SK-N-SH (cell line): ENCODE results near the gene MAP1LC3B. TPM values are rescaled to one million over a fixed set of nuclear protein-coding genes. Genes with fewer than 3 reads are reported as not detected.

Experiments
- CTCF ChIA-PET: fragments of 300-600, 350-600 bp; formaldehyde crosslinking; extraction: SDS; loops from one replicate; lab custom pipeline; 2021; lab: Yijun Ruan, JAX
- POLR2A ChIA-PET: fragments of 350-600 bp; sonication (Branson Sonifier 250); formaldehyde crosslinking; extraction: SDS; loops from one replicate; lab custom pipeline; 2020; ENCODE audit warnings: antibody characterized with exemption, inconsistent platforms; lab: Yijun Ruan, JAX
- DNase-seq: peaks from one replicate; pipeline ENCODE4 v3.0.0; 2012
- H2AFZ ChIP-seq: fragments of 200-600 bp; sonication (generic); 2 replicates; pipeline ENCODE4 v1.8.1; 2016; ENCODE audit warnings: antibody characterized with exemption, mild to moderate bottlenecking, low read depth
- H3F3A ChIP-seq: fragments of 200-600 bp; sonication (generic); replicated peaks from 2 replicates; pipeline ENCODE3; 2016; ENCODE audit warnings: antibody characterized with exemption, mild to moderate bottlenecking; ENCODE audit not compliant: insufficient read depth
- H3K27ac ChIP-seq, 2 experiments: fragments of 200-500 bp in 1 of 2; fragments of 200-600 bp in 1 of 2; sonication (Bioruptor generic) in 1 of 2; sonication (generic), shearing (Covaris generic) in 1 of 2; 2 replicates each; pipeline versions ENCODE4 v1.5.1 to v1.6.1; 2014 to 2016; ENCODE audit warnings: low read depth in 2 of 2, inconsistent platforms in 1 of 2, low read length in 1 of 2, mild to moderate bottlenecking in 1 of 2, mixed read lengths in 1 of 2
- H3K27me3 ChIP-seq: fragments of 200-600 bp; sonication (generic), shearing (Covaris generic); 2 replicates; pipeline ENCODE4 v1.6.1; 2016; ENCODE audit warnings: mixed run types; ENCODE audit not compliant: insufficient read depth
- H3K36me3 ChIP-seq, 2 experiments: fragments of 200-500 bp in 1 of 2; fragments of 200-600 bp in 1 of 2; sonication (Bioruptor generic) in 1 of 2; sonication (generic) in 1 of 2; replicated peaks in 1 of 2; 2 replicates each; pipeline versions ENCODE3 to v1.5.1; 2014 to 2016; ENCODE audit warnings: low read length in 1 of 2, mild to moderate bottlenecking in 1 of 2; ENCODE audit not compliant: insufficient read depth in 2 of 2, control insufficient read depth in 1 of 2
- H3K4me1 ChIP-seq, 2 experiments: fragments of 200-500 bp in 1 of 2; fragments of 200-600 bp in 1 of 2; sonication (Bioruptor generic) in 1 of 2; sonication (generic), shearing (Covaris generic) in 1 of 2; 2 replicates each; pipeline versions ENCODE4 v1.5.1 to v1.6.1; 2014 to 2016; ENCODE audit warnings: low read depth in 1 of 2, low read length in 1 of 2, mixed run types in 1 of 2; ENCODE audit not compliant: insufficient read depth in 2 of 2, control insufficient read depth in 1 of 2
- H3K4me2 ChIP-seq: fragments of 200-600 bp; sonication (generic), shearing (Covaris generic); 2 replicates; pipeline ENCODE4 v1.6.1; 2017; ENCODE audit warnings: mixed run types
- H3K4me3 ChIP-seq, 2 experiments: fragments of 200-500 bp in 1 of 2; fragments of 200-600 bp in 1 of 2; sonication (Bioruptor generic) in 1 of 2; sonication (generic), shearing (Covaris generic) in 1 of 2; 2 replicates each; pipeline versions ENCODE4 v1.5.1 to v1.8.1; 2014 to 2016; ENCODE audit warnings: low read depth in 2 of 2, inconsistent platforms in 1 of 2, low read length in 1 of 2, mild to moderate bottlenecking in 1 of 2, mixed read lengths in 1 of 2, moderate library complexity in 1 of 2
- H3K79me2 ChIP-seq: fragments of 200-600 bp; sonication (generic); 2 replicates; pipeline ENCODE4 v1.8.1; 2017; ENCODE audit warnings: mild to moderate bottlenecking; ENCODE audit not compliant: insufficient read depth
- H3K9ac ChIP-seq: fragments of 200-600 bp; sonication (generic); 2 replicates; pipeline ENCODE4 v1.6.1; 2017; ENCODE audit warnings: mixed run types
- H3K9me2 ChIP-seq: fragments of 200-600 bp; sonication (generic); 2 replicates; pipeline ENCODE4 v1.6.1; 2017; ENCODE audit warnings: mixed run types
- H3K9me3 ChIP-seq: fragments of 200-600 bp; sonication (generic); 2 replicates; pipeline ENCODE4 v1.6.1; 2017; ENCODE audit warnings: mixed run types, mild to moderate bottlenecking, moderate library complexity
- H4K20me1 ChIP-seq: fragments of 200-600 bp; sonication (generic); 2 replicates; pipeline ENCODE4 v1.6.1; 2017; ENCODE audit warnings: mild to moderate bottlenecking, mixed run types; ENCODE audit not compliant: insufficient read depth
- CHD2 ChIP-seq: fragments of 150-350 bp; IDR thresholded peaks from 2 replicates; pipeline ENCODE4 v1.6.1; 2018; ENCODE audit warnings: low read length; ENCODE audit not compliant: partially characterized antibody
- EZH2phosphoT487 ChIP-seq: fragments of 200-600 bp; sonication (generic); IDR thresholded peaks from 2 replicates; pipeline ENCODE4 v1.6.1; 2017; ENCODE audit warnings: low read depth, mixed run types, mild to moderate bottlenecking, antibody characterized with exemption, moderate library complexity, borderline replicate concordance
- FOSL2 ChIP-seq: IDR thresholded peaks from 2 replicates; pipeline ENCODE4 v1.4.0; 2012; ENCODE audit warnings: low read depth, mild to moderate bottlenecking, moderate library complexity, borderline replicate concordance
- FOXM1 ChIP-seq: IDR thresholded peaks from 2 replicates; pipeline ENCODE4 v1.4.0; 2012; ENCODE audit warnings: low read depth, mild to moderate bottlenecking
- GATA2 ChIP-seq: sonication (generic); formaldehyde crosslinking; IDR thresholded peaks from 2 replicates; pipeline ENCODE4 v1.5.0; 2020; ENCODE audit warnings: mild to moderate bottlenecking, missing genetic modification reagents
- JUND ChIP-seq: IDR thresholded peaks from 2 replicates; pipeline ENCODE4 v1.4.0; 2012
- RAD21 ChIP-seq: IDR thresholded peaks from 2 replicates; pipeline ENCODE4 v1.6.1; 2012; ENCODE audit warnings: mild to moderate bottlenecking, low read length
- RXRA ChIP-seq: IDR thresholded peaks from 2 replicates; pipeline ENCODE4 v1.4.0; 2012; ENCODE audit warnings: low read depth, mild to moderate bottlenecking, borderline replicate concordance
- SIN3A ChIP-seq: IDR thresholded peaks from 2 replicates; pipeline ENCODE4 v1.6.1; 2012; ENCODE audit warnings: low read depth, mild to moderate bottlenecking, low read length, moderate library complexity, borderline replicate concordance
- TAF1 ChIP-seq: IDR thresholded peaks from 2 replicates; pipeline ENCODE4 v1.6.1; 2012; ENCODE audit warnings: low read depth, mild to moderate bottlenecking, low read length, moderate library complexity, borderline replicate concordance
- YY1 ChIP-seq: IDR thresholded peaks from 2 replicates; pipeline ENCODE4 v1.4.0; 2012; ENCODE audit warnings: low read depth, mild to moderate bottlenecking
- WGBS: methylation state at CpG from one replicate; pipeline ENCODE4 v1.1.6; 2017; ENCODE audit warnings: low lambda C conversion rate; 5-methylcytosine and 5-hydroxymethylcytosine counted together
- polyA plus RNA-seq, 3 experiments: library from polyadenylated mRNA; depleted of rRNA; stranded (reverse); fragments of >200 nt; gene quantifications; 2 replicates each; pipeline ENCODE4 v1.2.3, GENCODE V29; 2012
- TF ChIP-seq, protein P1 (sequence below): fragments of 150-350 bp; IDR thresholded peaks from 2 replicates; pipeline ENCODE4 v1.6.1; 2017; ENCODE audit warnings: antibody characterized with exemption, low read length, low read depth, borderline replicate concordance
- TF ChIP-seq, protein P2 (sequence below): IDR thresholded peaks from 2 replicates; pipeline ENCODE4 v1.4.0; 2012; ENCODE audit warnings: low read depth
- TF ChIP-seq, protein P3 (sequence below): fragments of 150-350 bp; IDR thresholded peaks from 2 replicates; pipeline ENCODE4 v1.6.1; 2016; ENCODE audit warnings: mild to moderate bottlenecking, low read depth, low read length
- TF ChIP-seq, protein P4 (sequence below): IDR thresholded peaks from 2 replicates; pipeline ENCODE4; 2012
- TF ChIP-seq, protein P5 (sequence below): IDR thresholded peaks from 2 replicates; pipeline ENCODE4 v1.4.0; 2012; ENCODE audit warnings: low read depth, borderline replicate concordance
- TF ChIP-seq, protein P6 (sequence below): IDR thresholded peaks from 2 replicates; pipeline ENCODE4 v1.6.1; 2012; ENCODE audit warnings: mild to moderate bottlenecking, low read depth, low read length, moderate library complexity

Gene MAP1LC3B
- polyA plus RNA-seq, 1 of the 3 experiments (the other 2 are of a cell fraction), result 33.7 TPM

DNA sequence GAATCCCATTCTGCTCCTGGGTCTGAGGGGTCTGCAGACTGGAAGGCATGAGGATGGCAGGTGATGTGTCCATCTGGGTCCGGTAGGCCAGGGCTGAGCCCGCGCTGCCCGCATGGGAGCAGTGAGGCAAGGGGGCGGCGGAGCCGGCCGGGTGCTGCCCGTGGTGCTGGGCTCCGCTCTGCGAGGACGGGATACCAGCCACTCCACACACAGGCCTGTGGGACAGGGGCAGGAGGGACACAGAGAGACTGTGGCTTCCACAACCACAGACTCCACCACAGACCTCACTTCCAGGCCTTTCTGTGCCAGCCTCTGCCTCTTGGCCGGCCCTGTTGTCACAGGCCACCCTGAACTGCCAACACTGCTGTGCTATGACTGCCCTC is 25.4 kb downstream of the MAP1LC3B start (continued):
- no peak for TF ChIP-seq CHD2

DNA sequence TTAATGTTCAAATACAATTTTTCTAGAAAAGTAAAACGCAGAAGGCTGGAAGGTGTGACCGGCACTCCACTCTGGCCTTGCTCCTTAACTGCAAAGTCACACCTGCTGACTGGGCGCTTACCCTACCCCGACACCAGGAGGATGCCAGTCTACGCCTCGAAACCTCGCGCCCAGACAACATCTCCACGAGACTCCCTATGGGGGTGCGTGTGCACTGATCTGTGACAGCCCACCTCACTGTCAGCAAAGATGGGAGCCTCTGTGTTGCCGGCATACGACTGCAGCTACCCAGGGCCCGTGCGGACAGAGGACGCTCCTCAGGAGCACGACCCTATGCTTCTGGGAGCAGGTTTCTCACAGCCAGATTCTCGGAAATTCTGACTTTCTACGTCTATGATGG is 26.1 kb downstream of the MAP1LC3B start:
- no peak for TF ChIP-seq GATA2 (CRISPR knock-in tag)
- TF ChIP-seq TAF1, result no peak
- TF ChIP-seq FOSL2, result no peak
- no peak for TF ChIP-seq RAD21
- no peak for TF ChIP-seq FOXM1
- no peak for TF ChIP-seq JUND
- TF ChIP-seq EZH2phosphoT487, result no peak
- TF ChIP-seq, protein P1, sequence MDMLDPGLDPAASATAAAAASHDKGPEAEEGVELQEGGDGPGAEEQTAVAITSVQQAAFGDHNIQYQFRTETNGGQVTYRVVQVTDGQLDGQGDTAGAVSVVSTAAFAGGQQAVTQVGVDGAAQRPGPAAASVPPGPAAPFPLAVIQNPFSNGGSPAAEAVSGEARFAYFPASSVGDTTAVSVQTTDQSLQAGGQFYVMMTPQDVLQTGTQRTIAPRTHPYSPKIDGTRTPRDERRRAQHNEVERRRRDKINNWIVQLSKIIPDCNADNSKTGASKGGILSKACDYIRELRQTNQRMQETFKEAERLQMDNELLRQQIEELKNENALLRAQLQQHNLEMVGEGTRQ, result no peak
- TF ChIP-seq, protein P2, sequence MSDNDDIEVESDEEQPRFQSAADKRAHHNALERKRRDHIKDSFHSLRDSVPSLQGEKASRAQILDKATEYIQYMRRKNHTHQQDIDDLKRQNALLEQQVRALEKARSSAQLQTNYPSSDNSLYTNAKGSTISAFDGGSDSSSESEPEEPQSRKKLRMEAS, result no peak
- Histone ChIP-seq H4K20me1 (0 out of 2 replicates have a peak, but pooled peaks cover 6% of the 10 kb centered on the region), H3K9me3 (no peaks in the 10 kb centered on the region), H3K4me2 (no peak overlapping the region), H3K4me3 (no peak overlapping the region), H3K27me3 (no peaks in the 10 kb centered on the region), H3K79me2 (peaks cover 8% of the 10 kb centered on the region; the same call in 1 of the 2 replicates), H3K4me1 (peaks cover 0 to 3% of the 10 kb centered on the region in 2 experiments; a peak in 1 of 4 replicates), H3K9ac (no peak overlapping the region), H3K36me3 (peaks cover 42 to 59% of the 10 kb centered on the region in 2 experiments), H3K27ac (no peak overlapping the region), H2AFZ (no peak overlapping the region), H3K9me2 (no peaks in the 10 kb centered on the region), H3F3A (no peaks in the 10 kb centered on the region)
- ChIA-PET CTCF (interaction anchor here (1.9 to 2.9 kb wide), 3 partner anchors 25 to 218 kb away, joined by 10 to 53 read pairs (median 13); no protein-coding TSS in a partner anchor), POLR2A (no interaction called here)
- WGBS, result 92% methylated on average over 8 of the region's 18 CpGs
- DNase-seq, result no peak

- no peak for DNase-seq
- Histone ChIP-seq H3K4me3 (no peak overlapping the region), H3F3A (no peaks in the 10 kb centered on the region), H3K9me2 (no peaks in the 10 kb centered on the region), H3K27me3 (no peaks in the 10 kb centered on the region), H3K79me2 (peaks cover 8% of the 10 kb centered on the region; the same call in 1 of the 2 replicates), H4K20me1 (0 out of 2 replicates have a peak, but pooled peaks cover 6% of the 10 kb centered on the region), H2AFZ (no peak overlapping the region), H3K4me1 (peaks cover 0 to 3% of the 10 kb centered on the region in 2 experiments; a peak in 1 of 4 replicates), H3K27ac (no peak overlapping the region), H3K36me3 (peaks cover 43 to 58% of the 10 kb centered on the region in 2 experiments), H3K9ac (no peak overlapping the region), H3K4me2 (no peak overlapping the region), H3K9me3 (no peaks in the 10 kb centered on the region)
- ChIA-PET CTCF (no interaction called here), POLR2A (no interaction called here)
- 78% methylated on average over 6 of the region's 6 CpGs for WGBS
- no peak for TF ChIP-seq RAD21
- no peak for TF ChIP-seq RXRA
- TF ChIP-seq YY1, result no peak
- no peak for TF ChIP-seq FOXM1
- no peak for TF ChIP-seq SIN3A
- TF ChIP-seq, protein P3, sequence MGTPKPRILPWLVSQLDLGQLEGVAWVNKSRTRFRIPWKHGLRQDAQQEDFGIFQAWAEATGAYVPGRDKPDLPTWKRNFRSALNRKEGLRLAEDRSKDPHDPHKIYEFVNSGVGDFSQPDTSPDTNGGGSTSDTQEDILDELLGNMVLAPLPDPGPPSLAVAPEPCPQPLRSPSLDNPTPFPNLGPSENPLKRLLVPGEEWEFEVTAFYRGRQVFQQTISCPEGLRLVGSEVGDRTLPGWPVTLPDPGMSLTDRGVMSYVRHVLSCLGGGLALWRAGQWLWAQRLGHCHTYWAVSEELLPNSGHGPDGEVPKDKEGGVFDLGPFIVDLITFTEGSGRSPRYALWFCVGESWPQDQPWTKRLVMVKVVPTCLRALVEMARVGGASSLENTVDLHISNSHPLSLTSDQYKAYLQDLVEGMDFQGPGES, result no peak
- no peak for TF ChIP-seq TAF1
- TF ChIP-seq, protein P4, sequence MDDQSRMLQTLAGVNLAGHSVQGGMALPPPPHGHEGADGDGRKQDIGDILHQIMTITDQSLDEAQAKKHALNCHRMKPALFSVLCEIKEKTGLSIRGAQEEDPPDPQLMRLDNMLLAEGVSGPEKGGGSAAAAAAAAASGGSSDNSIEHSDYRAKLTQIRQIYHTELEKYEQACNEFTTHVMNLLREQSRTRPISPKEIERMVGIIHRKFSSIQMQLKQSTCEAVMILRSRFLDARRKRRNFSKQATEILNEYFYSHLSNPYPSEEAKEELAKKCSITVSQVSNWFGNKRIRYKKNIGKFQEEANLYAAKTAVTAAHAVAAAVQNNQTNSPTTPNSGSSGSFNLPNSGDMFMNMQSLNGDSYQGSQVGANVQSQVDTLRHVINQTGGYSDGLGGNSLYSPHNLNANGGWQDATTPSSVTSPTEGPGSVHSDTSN, result no peak
- TF ChIP-seq, protein P5, sequence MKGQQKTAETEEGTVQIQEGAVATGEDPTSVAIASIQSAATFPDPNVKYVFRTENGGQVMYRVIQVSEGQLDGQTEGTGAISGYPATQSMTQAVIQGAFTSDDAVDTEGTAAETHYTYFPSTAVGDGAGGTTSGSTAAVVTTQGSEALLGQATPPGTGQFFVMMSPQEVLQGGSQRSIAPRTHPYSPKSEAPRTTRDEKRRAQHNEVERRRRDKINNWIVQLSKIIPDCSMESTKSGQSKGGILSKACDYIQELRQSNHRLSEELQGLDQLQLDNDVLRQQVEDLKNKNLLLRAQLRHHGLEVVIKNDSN, result no peak
- TF ChIP-seq, protein P6, sequence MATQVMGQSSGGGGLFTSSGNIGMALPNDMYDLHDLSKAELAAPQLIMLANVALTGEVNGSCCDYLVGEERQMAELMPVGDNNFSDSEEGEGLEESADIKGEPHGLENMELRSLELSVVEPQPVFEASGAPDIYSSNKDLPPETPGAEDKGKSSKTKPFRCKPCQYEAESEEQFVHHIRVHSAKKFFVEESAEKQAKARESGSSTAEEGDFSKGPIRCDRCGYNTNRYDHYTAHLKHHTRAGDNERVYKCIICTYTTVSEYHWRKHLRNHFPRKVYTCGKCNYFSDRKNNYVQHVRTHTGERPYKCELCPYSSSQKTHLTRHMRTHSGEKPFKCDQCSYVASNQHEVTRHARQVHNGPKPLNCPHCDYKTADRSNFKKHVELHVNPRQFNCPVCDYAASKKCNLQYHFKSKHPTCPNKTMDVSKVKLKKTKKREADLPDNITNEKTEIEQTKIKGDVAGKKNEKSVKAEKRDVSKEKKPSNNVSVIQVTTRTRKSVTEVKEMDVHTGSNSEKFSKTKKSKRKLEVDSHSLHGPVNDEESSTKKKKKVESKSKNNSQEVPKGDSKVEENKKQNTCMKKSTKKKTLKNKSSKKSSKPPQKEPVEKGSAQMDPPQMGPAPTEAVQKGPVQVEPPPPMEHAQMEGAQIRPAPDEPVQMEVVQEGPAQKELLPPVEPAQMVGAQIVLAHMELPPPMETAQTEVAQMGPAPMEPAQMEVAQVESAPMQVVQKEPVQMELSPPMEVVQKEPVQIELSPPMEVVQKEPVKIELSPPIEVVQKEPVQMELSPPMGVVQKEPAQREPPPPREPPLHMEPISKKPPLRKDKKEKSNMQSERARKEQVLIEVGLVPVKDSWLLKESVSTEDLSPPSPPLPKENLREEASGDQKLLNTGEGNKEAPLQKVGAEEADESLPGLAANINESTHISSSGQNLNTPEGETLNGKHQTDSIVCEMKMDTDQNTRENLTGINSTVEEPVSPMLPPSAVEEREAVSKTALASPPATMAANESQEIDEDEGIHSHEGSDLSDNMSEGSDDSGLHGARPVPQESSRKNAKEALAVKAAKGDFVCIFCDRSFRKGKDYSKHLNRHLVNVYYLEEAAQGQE, result no peak
Measured at GRCh38 chr16:87418644-87419043, 26.5 kb downstream of the MAP1LC3B start.
